Cortex of kidney (tissue), 1 donor: Measurements from ENCODE around the gene AP2M1.

Experiments used
- DNase-seq: peaks from one replicate; lab custom pipeline; 2025; lab: John Stamatoyannopoulos, UW

AP2M1 gene

DNA sequence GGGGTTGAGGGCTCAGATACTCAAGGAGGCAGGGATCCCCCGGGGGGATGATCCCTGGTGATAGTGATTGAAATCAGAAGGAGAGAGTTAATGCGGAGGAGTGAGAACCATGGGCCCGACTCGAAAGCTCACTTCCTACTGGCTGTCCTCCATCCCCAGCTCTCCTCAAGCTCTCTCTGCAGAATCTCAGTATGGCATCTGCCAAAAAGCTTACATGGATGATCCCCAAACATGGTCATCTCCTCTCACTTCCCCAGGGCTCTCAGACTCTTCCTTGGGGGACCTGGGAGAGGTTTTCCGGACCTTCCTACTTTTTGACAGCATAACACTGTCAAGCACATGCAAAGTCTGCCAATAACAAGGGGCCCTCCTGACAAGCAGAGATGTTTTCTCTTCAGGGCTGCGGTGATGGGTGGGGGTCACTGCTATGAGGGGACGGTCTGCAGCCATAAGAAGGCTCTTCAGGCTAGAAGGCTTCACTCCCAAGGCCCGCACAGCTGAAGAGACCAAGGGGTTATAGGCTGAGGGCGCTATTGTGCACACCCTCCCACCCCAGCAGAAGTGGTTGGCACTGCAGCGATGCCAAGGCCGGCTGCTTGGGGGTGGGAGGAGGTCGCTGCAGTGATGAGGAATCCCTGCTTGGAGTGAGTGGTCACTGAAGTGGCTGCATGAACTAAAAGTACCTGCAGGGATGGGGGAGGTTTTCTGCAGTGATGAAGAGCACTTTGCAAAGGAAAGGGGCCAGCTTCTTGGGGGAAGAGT, 53.9 kb downstream of the AP2M1 start:
- no peak for DNase-seq

DNA sequence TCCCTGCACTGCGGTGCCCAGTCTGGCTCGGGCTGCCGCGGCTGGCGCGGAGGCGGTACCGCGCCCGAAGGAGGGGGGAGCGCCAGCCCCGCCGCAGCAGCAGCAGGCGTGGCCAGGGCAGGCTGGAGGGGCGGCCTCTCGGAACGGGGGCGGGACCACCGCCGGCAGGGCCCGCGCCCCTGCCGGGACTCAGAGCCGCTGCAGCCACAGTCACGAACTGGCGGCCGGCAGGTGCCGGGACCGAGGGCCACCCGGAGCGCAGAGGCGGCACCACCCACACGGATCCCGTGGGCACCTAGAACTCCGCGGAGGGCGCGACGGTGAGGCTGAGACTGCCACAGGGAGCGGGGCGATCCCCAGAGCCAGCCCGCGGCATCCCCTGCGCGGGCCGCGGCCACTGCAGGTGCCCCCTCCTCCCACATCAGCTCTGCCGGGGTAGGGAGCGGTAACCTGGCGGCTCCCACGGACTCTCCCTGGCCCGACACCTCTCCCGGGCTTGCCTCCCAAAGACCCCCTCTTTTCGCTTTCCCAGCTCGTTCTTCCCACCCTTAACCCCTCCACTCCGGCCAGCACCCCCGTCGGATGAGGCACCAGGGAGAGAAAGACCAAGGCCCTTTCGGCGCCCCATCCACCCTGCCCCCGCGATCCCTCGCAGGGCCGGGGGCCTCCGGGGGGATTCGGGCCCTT, 54.9 kb downstream of the AP2M1 start, which contains the start of gene VWA5B2:
TSS of gene VWA5B2 (plus strand) at position 192 of the 687 bp plus-strand sequence. CDS start 944 bp downstream, outside the sequence.
- no peak for DNase-seq

DNA sequence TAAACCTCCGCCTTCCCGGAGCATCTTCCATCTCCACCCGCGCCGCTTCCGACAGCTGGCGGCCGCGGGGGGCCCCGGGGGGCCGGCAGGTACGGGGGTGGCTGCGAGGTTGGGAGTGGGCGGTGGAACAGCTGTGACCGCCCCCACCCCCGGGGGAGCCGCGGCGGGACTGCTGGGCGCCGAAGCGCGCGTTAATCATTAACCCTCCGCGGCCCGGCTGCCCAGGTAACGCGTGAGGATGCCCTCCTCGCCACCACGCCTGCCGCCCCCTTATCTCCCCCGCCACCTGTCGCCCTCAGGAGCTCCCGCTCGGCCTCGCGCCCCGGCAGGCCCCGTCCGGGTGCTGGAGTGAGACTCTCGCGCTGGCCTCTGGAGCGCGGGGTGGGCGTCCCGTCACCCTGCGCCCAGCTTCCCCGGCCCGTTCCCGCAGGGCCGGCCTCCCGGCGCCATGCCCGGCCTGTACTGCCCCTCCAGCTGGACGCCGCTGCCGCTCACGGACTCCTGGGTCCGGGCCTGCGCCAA, 55.5 kb downstream of the AP2M1 start:
- no peak for DNase-seq

DNA sequence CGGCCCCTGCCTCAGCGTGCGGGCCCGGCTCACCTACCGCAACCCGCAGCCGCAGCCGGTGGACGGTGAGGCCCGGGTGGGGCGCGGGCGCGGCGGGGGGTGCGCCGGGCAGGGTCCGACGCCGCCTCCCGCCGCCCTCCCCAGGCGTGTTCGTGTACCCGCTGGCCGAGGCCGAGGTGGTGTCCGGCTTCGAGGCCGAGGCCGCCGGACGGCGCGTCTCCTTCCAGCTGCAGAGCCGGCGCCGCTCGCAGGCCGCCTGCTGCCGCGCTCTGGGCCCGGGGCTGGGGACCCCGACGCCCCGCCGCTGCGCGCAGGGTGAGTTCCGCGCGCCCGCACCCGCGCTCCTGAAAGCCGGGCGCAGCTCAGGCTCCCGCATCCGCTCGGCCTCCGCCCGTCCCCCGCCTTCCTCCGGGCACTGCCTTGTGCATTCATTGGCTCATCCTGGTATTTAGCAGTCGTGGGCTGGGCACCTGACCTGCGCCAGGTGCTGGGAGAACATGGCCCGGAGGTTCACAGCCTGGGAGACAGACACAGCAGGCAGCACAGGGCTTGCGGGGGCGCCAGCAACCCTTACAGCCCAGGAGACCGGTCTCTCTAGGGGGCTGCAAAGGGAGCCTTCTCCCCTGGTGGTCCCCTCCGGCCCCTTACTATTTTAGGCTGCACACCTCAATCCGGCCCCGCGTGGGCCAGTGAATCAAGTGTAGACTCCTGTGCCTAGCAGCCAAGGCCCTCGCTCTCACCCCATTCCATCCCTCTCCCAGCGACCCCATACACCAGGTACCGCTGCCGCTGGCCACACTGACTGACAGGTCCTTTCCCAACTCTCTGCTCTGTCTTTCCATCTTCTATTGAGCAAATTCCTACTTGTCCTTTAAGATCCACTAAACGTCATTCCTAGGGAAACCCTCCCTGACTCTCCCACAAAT, 56.2 kb downstream of the AP2M1 start:
- no peak for DNase-seq

DNA sequence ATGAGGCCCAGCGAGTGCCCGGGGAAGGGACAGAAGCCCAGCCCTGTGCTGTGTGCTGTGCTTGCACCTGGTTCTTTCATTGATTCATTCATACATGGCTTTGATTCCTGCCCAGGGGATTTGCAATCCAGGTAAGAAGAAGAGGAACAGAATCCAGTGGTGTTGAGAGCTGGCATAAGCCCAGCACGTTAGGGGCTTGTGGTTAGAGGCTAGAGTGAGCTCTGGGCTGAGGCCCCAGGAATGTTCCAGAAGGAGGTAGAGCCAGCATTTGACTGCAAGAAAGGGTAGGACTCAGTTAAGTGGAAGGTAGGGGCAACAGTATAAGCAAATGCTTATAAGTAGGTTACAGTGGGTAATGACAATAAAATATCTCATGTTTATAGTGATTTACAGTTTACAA, 57.0 kb downstream of the AP2M1 start:
- no peak for DNase-seq

DNA sequence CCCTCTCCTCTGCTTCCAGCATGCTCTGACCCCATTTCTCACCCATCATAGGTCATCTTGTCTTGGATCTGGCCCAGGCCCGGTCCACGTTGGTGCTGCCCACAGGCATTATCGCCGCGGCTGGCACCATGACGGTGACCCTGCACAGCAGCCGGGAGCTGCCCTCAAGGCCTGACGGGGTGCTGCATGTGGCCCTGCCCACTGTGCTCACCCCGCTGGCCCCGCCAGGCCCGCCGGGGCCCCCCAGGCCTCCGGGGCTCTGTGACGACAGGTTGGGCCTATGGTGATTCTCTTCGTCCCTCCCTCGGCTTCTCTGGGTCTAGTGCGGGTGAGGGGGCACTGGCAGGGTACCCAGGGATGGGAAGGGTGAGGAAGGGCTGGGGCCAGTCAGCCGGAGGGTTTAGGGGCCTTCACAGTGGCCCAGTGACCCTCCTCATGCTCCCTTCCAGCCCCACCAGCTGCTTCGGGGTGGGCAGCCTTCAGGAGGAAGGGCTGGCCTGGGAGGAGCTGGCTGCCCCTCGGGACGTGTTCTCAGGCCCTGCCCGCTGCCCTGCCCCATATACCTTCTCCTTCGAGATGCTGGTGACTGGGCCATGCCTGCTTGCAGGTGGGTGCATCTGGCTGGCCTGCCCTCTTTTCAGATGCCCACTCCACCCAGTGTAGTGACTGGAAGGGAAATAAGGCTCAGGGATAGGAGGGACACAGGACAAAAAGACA, 58.6 kb downstream of the AP2M1 start:
- no peak for DNase-seq
